HEK293 (cell line): Measurements from ENCODE around the gene ESPL1.

Experiments
- GFI1B ChIP-seq: fragments of 450-650 bp; formaldehyde crosslinking; IDR thresholded peaks from 2 replicates; pipeline ENCODE4 v1.5.1; 2016; ENCODE audit warnings: missing biosample characterization, missing genetic modification characterization
- IKZF3 ChIP-seq: fragments of 450-650 bp; IDR thresholded peaks from 2 replicates; pipeline ENCODE4 v1.5.0; 2018; ENCODE audit warnings: missing biosample characterization, mild to moderate bottlenecking, missing genetic modification characterization, moderate library complexity
- KLF1 ChIP-seq: fragments of 450-650 bp; formaldehyde crosslinking; IDR thresholded peaks from 2 replicates; pipeline ENCODE4 v1.5.1; 2016; ENCODE audit warnings: missing biosample characterization, missing genetic modification characterization
- MZF1 ChIP-seq: fragments of 450-650 bp; formaldehyde crosslinking; IDR thresholded peaks from 2 replicates; pipeline ENCODE4 v1.5.1; 2017; ENCODE audit warnings: missing biosample characterization, missing genetic modification characterization, borderline replicate concordance
- PRDM2 ChIP-seq: fragments of 450-650 bp; formaldehyde crosslinking; IDR thresholded peaks from 2 replicates; pipeline ENCODE4 v1.5.1; 2016; ENCODE audit warnings: missing biosample characterization, missing genetic modification characterization, borderline replicate concordance
- REPIN1 ChIP-seq: fragments of 450-650 bp; formaldehyde crosslinking; IDR thresholded peaks from 2 replicates; pipeline ENCODE4 v1.5.1; 2017; ENCODE audit warnings: missing biosample characterization, missing genetic modification characterization, low read depth
- SCRT1 ChIP-seq: fragments of 450-650 bp; formaldehyde crosslinking; IDR thresholded peaks from 2 replicates; pipeline ENCODE4 v1.5.1; 2016; ENCODE audit warnings: missing biosample characterization, missing genetic modification characterization, borderline replicate concordance
- SCRT2 ChIP-seq: fragments of 450-650 bp; formaldehyde crosslinking; IDR thresholded peaks from 2 replicates; pipeline ENCODE4 v1.5.1; 2016; ENCODE audit warnings: missing biosample characterization, missing genetic modification characterization
- TCF7L2 ChIP-seq: IDR thresholded peaks from 2 replicates; pipeline ENCODE4 v1.6.1; 2011; ENCODE audit warnings: low read depth, mild to moderate bottlenecking, inconsistent platforms, low read length, moderate library complexity, borderline replicate concordance
- TRIM28 ChIP-seq: IDR thresholded peaks from 2 replicates; pipeline ENCODE4 v1.6.1; 2011; ENCODE audit warnings: low read length, control low read depth, borderline replicate concordance
- ZBTB17 ChIP-seq: fragments of 450-650 bp; formaldehyde crosslinking; IDR thresholded peaks from 2 replicates; pipeline ENCODE4 v1.5.1; 2016; ENCODE audit warnings: missing biosample characterization, missing genetic modification characterization
- ZBTB21 ChIP-seq: fragments of 450-650 bp; formaldehyde crosslinking; IDR thresholded peaks from 2 replicates; pipeline ENCODE4 v1.5.1; 2017; ENCODE audit warnings: missing biosample characterization, missing genetic modification characterization
- ZFP3 ChIP-seq: fragments of 450-650 bp; formaldehyde crosslinking; IDR thresholded peaks from 2 replicates; pipeline ENCODE4 v1.5.1; 2016; ENCODE audit warnings: low read depth, missing biosample characterization, missing genetic modification characterization
- ZNF121 ChIP-seq: fragments of 450-650 bp; formaldehyde crosslinking; IDR thresholded peaks from 2 replicates; pipeline ENCODE4 v1.5.1; 2016; ENCODE audit warnings: missing biosample characterization, missing genetic modification characterization
- ZNF138 ChIP-seq: fragments of 450-650 bp; formaldehyde crosslinking; IDR thresholded peaks from 2 replicates; pipeline ENCODE4 v1.5.1; 2016; ENCODE audit warnings: missing biosample characterization, missing genetic modification characterization, borderline replicate concordance
- ZNF146 ChIP-seq: fragments of 450-650 bp; formaldehyde crosslinking; IDR thresholded peaks from 2 replicates; pipeline ENCODE4 v1.5.1; 2016; ENCODE audit warnings: missing biosample characterization, missing genetic modification characterization
- ZNF2 ChIP-seq: fragments of 450-650 bp; formaldehyde crosslinking; IDR thresholded peaks from 2 replicates; pipeline ENCODE4 v1.5.1; 2016; ENCODE audit warnings: missing biosample characterization, missing genetic modification characterization
- ZNF354C ChIP-seq: fragments of 450-650 bp; formaldehyde crosslinking; IDR thresholded peaks from 2 replicates; pipeline ENCODE4 v1.5.1; 2016; ENCODE audit warnings: missing biosample characterization, missing genetic modification characterization, low read depth, borderline replicate concordance
- ZNF362 ChIP-seq: fragments of 450-650 bp; formaldehyde crosslinking; IDR thresholded peaks from 2 replicates; pipeline ENCODE4 v1.5.1; 2016; ENCODE audit warnings: missing biosample characterization, missing genetic modification characterization
- ZNF366 ChIP-seq: fragments of 450-650 bp; formaldehyde crosslinking; conservative IDR thresholded peaks from 2 replicates; pipeline ENCODE4 v1.5.1; 2016; ENCODE audit warnings: missing biosample characterization, missing genetic modification characterization
- ZNF449 ChIP-seq: fragments of 450-650 bp; formaldehyde crosslinking; IDR thresholded peaks from 2 replicates; pipeline ENCODE4 v1.5.1; 2017; ENCODE audit warnings: missing biosample characterization, mild to moderate bottlenecking, missing genetic modification characterization, moderate library complexity
- ZNF521 ChIP-seq: fragments of 450-650 bp; formaldehyde crosslinking; IDR thresholded peaks from 2 replicates; pipeline ENCODE4 v1.5.1; 2017; ENCODE audit warnings: missing biosample characterization, mild to moderate bottlenecking, missing genetic modification characterization
- ZNF555 ChIP-seq: fragments of 450-650 bp; formaldehyde crosslinking; conservative IDR thresholded peaks from 2 replicates; pipeline ENCODE4 v1.5.1; 2017; ENCODE audit warnings: missing biosample characterization, mild to moderate bottlenecking, missing genetic modification characterization, inconsistent platforms
- ZNF558 ChIP-seq: fragments of 450-650 bp; formaldehyde crosslinking; IDR thresholded peaks from 2 replicates; pipeline ENCODE4 v1.5.1; 2016; ENCODE audit warnings: missing biosample characterization, missing genetic modification characterization
- ZNF571 ChIP-seq: fragments of 450-650 bp; formaldehyde crosslinking; IDR thresholded peaks from 2 replicates; pipeline ENCODE4 v1.5.0; 2017; ENCODE audit warnings: missing biosample characterization, missing genetic modification characterization
- ZNF654 ChIP-seq: fragments of 450-650 bp; formaldehyde crosslinking; IDR thresholded peaks from 2 replicates; pipeline ENCODE4 v1.5.1; 2016; ENCODE audit warnings: low read depth, missing biosample characterization, missing genetic modification characterization
- ZNF677 ChIP-seq: fragments of 450-650 bp; IDR thresholded peaks from 2 replicates; pipeline ENCODE4 v1.5.0; 2018; ENCODE audit warnings: missing biosample characterization, mild to moderate bottlenecking, missing genetic modification characterization, moderate library complexity
- ZNF791 ChIP-seq: fragments of 450-650 bp; formaldehyde crosslinking; IDR thresholded peaks from 2 replicates; pipeline ENCODE4 v1.5.1; 2016; ENCODE audit warnings: missing biosample characterization, missing genetic modification characterization
- ZNF792 ChIP-seq: fragments of 450-650 bp; formaldehyde crosslinking; IDR thresholded peaks from 2 replicates; pipeline ENCODE4 v1.5.1; 2016; ENCODE audit warnings: missing biosample characterization, missing genetic modification characterization
- ZSCAN16 ChIP-seq: fragments of 450-650 bp; formaldehyde crosslinking; IDR thresholded peaks from 2 replicates; pipeline ENCODE4 v1.5.1; 2016; ENCODE audit warnings: missing biosample characterization, missing genetic modification characterization
- ZXDB ChIP-seq: fragments of 450-650 bp; formaldehyde crosslinking; IDR thresholded peaks from 2 replicates; pipeline ENCODE4 v1.5.1; 2016; ENCODE audit warnings: missing biosample characterization, missing genetic modification characterization

ESPL1 gene

GRCh38 chr12:53251477-53252348, 16.4 kb upstream of the ESPL1 start (continued):
- TF ChIP-seq ZNF362 (no peak), ZNF146 (no peak), ZNF366 (tag by site-specific recombination) (no peak), KLF1 (tag by site-specific recombination) (peak; percentile 62), ZBTB17 (tag by site-specific recombination) (peak; percentile 56), MZF1 (tag by site-specific recombination) (no peak), REPIN1 (tag by site-specific recombination) (no peak), TRIM28 (0 out of 2 replicates have a peak, but pooled peaks have one; percentile 41), ZFP3 (tag by site-specific recombination) (no peak), SCRT2 (tag by site-specific recombination) (0 out of 2 replicates have a peak, but pooled peaks have one; percentile 17), ZNF558 (no peak; the same call in 1 of the 2 replicates), ZNF654 (tag by site-specific recombination) (no peak), GFI1B (tag by site-specific recombination) (no peak), SCRT1 (no peak), ZBTB21 (tag by site-specific recombination) (no peak), ZSCAN16 (tag by site-specific recombination) (no peak), ZNF449 (no peak), TCF7L2 (no peak), ZNF521 (tag by site-specific recombination) (no peak), ZNF792 (tag by site-specific recombination) (no peak), ZNF2 (tag by site-specific recombination) (peak; percentile 78; the same call in 1 of the 2 replicates), ZNF354C (no peak), IKZF3 (tag by site-specific recombination) (peak; percentile 88), ZNF121 (tag by site-specific recombination) (no peak), ZNF138 (tag by site-specific recombination) (no peak), ZXDB (tag by site-specific recombination) (peak; percentile 93), ZNF791 (tag by site-specific recombination) (no peak), PRDM2 (tag by site-specific recombination) (no peak), ZNF677 (tag by site-specific recombination) (no peak), ZNF571 (no peak), ZNF555 (tag by site-specific recombination) (no peak)
